Activated CD8-positive, alpha-beta T cell treated with anti-CD3 and anti-CD28 coated beads, Interleukin-2, amount 10 ng/mL, durations not matched to agents 7 days and 5 days (primary cell): Measurements from ENCODE around the gene MPPE1. TPM values are rescaled to one million over a fixed set of nuclear protein-coding genes. Genes with fewer than 3 reads are reported as not detected.
A peak's percentile ranks its signal among the peaks of the same experiment; 100 is the strongest.
"Not testable (repeated sequence)": the region's sequence is repeated elsewhere in the genome, so short reads cannot be mapped to it uniquely, and the experiment has no call there.

Source experiments
- ATAC-seq: fragments of 150-1000 bp; cut with Tn5 transposase; one replicate; pipeline ENCODE4 v1.10.0; 2021; ENCODE audit warnings: moderate library complexity
- CTCF ChIA-PET: fragments of 350-600 bp; sonication (Branson Sonifier 250); formaldehyde crosslinking; loops from one replicate; lab custom pipeline; 2021; ENCODE audit warnings: antibody characterized with exemption; lab: Charles Lee
- POLR2A ChIA-PET: fragments of 350-600 bp; sonication (Branson Sonifier 250); formaldehyde crosslinking; loops from one replicate; lab custom pipeline; 2021; ENCODE audit warnings: antibody characterized with exemption; lab: Charles Lee
- DNase-seq: peaks from one replicate; pipeline ENCODE4 v3.0.0-alpha.2; 2020
- H3K27ac Mint-ChIP-seq: one replicate; pipeline ENCODE4 v1.8.0; 2021; ENCODE audit warnings: mild to moderate bottlenecking, mixed read lengths
- H3K27me3 Mint-ChIP-seq: one replicate; pipeline ENCODE4 v1.8.0; 2021; ENCODE audit warnings: low read depth, mixed read lengths
- H3K36me3 Mint-ChIP-seq: one replicate; pipeline ENCODE4 v1.8.0; 2021; ENCODE audit warnings: low read depth, mixed read lengths
- H3K4me1 Mint-ChIP-seq: one replicate; pipeline ENCODE4 v1.8.0; 2021; ENCODE audit warnings: low read depth, mixed read lengths
- H3K4me3 Mint-ChIP-seq: one replicate; pipeline ENCODE4 v1.8.0; 2021; ENCODE audit warnings: mild to moderate bottlenecking, mixed read lengths
- H3K9me3 Mint-ChIP-seq: one replicate; pipeline ENCODE4 v1.8.0; 2022; ENCODE audit warnings: mixed read lengths; ENCODE audit not compliant: insufficient read depth
- total RNA-seq, 2 experiments: library from RNA; stranded (reverse); gene quantifications; one replicate each; pipeline ENCODE4 v1.2.3, GENCODE V29; 2021

MPPE1 gene
- total RNA-seq, 2 experiments from 2014 or later, result 40.0 to 41.6 TPM

- POLR2A ChIA-PET, result interaction anchor here (1.8 kb wide), 1 partner anchor 35 kb away, joined by 10 read pairs; the partner anchor contains the start of gene IMPA2
- H3K4me1 Mint-ChIP-seq, result peaks cover 18% of the 10 kb centered on the region
Measured at GRCh38 chr18:11946756-11947155, 38.6 kb upstream of the MPPE1 start.

DNA sequence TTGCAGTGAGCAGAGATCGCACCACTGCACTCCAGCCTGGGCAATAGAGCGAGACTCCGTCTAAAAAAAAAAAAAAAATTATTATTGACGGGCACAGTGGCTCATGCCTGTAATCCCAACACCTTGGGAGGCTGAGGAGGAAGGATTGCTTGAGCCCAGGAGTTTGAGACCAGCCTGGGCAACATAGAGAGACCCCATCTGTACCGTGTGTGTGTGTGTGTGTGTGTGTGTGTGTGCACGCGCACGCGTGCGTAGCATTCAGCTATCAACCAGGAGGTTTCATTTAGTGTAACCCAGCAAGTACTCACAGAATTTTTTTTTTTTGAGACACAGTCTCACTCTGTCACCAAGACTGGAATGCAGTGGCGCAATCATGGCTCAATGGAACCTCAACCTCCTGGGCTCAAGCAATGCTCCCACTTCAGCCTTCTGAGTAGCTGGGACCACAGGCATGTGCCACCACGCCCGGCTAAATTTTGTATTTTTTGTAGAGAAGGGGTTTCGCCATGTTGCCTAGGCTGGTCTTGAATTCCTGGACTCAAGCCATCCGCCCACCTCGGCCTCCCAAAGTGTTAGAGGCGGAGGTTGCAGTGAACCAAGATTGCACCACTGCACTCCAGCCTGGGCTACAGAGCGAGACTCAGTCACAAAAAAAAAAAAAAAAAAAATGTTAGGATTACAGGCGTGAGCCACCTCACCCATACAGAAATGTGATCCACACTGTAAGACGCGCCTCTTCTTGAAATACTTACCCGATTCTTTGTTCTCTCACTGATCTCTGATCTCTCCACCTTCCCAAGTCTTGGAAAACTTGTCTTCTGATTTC lies 37.9 kb upstream of the MPPE1 start:
- ATAC-seq, H3K9me3 Mint-ChIP-seq, POLR2A ChIA-PET, H3K27me3 Mint-ChIP-seq, H3K27ac Mint-ChIP-seq, H3K36me3 Mint-ChIP-seq, DNase-seq: not testable (repeated sequence)
- peaks cover 18% of the 10 kb centered on the region for H3K4me1 Mint-ChIP-seq
- peak overlapping the region; percentile 45 for H3K4me3 Mint-ChIP-seq
- CTCF ChIA-PET, result interaction anchor here (1.0 to 7.6 kb wide), 6 partner anchors 8 to 92 kb away, joined by 3 to 55 read pairs (median 6); no protein-coding TSS in a partner anchor

More at GRCh38 chr18:11946756-11947155, 38.6 kb upstream of the MPPE1 start:
- Mint-ChIP-seq H3K36me3 (no peaks in the 10 kb centered on the region), H3K4me3 (peak overlapping the region; percentile 45), H3K27ac (peak overlapping the region; percentile 57), H3K9me3 (no peaks in the 10 kb centered on the region), H3K27me3 (no peaks in the 10 kb centered on the region)
- CTCF ChIA-PET, result interaction anchor here (1.8 to 7.6 kb wide), 3 partner anchors 9 to 91 kb away, joined by 8 to 55 read pairs (median 20); no protein-coding TSS in a partner anchor
- ATAC-seq (no peak), DNase-seq (no peak)

- H3K27me3 Mint-ChIP-seq, result no peaks in the 10 kb centered on the region
- ATAC-seq, result no peak
- no peaks in the 10 kb centered on the region for H3K9me3 Mint-ChIP-seq
- DNase-seq, result no peak
- ChIA-PET POLR2A (no interaction called here), CTCF (interaction anchor here (1.1 to 7.6 kb wide), 4 partner anchors 7 to 93 kb away, joined by 3 to 55 read pairs (median 12); no protein-coding TSS in a partner anchor)
- H3K27ac Mint-ChIP-seq, result no peak overlapping the region
- H3K4me1 Mint-ChIP-seq, result peaks cover 18% of the 10 kb centered on the region
- no peak overlapping the region for H3K4me3 Mint-ChIP-seq
- no peaks in the 10 kb centered on the region for H3K36me3 Mint-ChIP-seq
Measured at GRCh38 chr18:11944786-11945185, 36.7 kb upstream of the MPPE1 start.

GRCh38 chr18:11944252-11944651 lies 36.1 kb upstream of the MPPE1 start:
- H3K4me3 Mint-ChIP-seq, result no peak overlapping the region
- no peak overlapping the region for H3K27ac Mint-ChIP-seq
- DNase-seq, result no peak
- no peaks in the 10 kb centered on the region for H3K27me3 Mint-ChIP-seq
- no peaks in the 10 kb centered on the region for H3K9me3 Mint-ChIP-seq
- CTCF ChIA-PET, result interaction anchor here (1.0 to 4.1 kb wide), 2 partner anchors 51 to 94 kb away, joined by 3 to 20 read pairs; no protein-coding TSS in a partner anchor
- peaks cover 18% of the 10 kb centered on the region for H3K4me1 Mint-ChIP-seq
- POLR2A ChIA-PET, result no interaction called here
- no peaks in the 10 kb centered on the region for H3K36me3 Mint-ChIP-seq
- no peak for ATAC-seq

DNA sequence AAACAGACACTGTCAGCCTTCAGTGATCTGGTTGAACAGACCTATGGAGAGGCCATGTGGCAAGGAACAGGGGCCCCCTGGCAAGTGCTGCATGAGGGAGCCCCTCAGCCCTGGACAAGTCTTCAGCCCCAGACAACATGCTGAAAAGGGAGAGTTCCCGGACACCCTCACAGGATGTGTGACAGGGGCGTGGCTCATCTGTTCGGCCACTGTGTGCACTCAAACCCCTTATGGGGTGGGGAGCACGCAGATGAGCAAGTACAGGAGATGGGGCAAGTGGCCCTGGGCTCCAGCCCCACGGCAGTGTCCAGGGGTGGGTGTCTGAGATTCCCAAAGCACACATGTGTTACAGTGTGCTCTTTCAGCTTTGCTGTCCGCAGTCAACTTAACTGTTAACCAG lies 35.4 kb upstream of the MPPE1 start:
- ATAC-seq, result no peak
- H3K36me3 Mint-ChIP-seq, result no peaks in the 10 kb centered on the region
- no peak for DNase-seq
- no peaks in the 10 kb centered on the region for H3K27me3 Mint-ChIP-seq
- POLR2A ChIA-PET, result no interaction called here
- H3K4me3 Mint-ChIP-seq, result no peak overlapping the region
- peaks cover 18% of the 10 kb centered on the region for H3K4me1 Mint-ChIP-seq
- CTCF ChIA-PET, result interaction anchor here (1.0 kb wide), 1 partner anchor 51 kb away, joined by 3 read pairs; no protein-coding TSS in a partner anchor
- H3K9me3 Mint-ChIP-seq, result no peaks in the 10 kb centered on the region
- H3K27ac Mint-ChIP-seq, result no peak overlapping the region

- H3K27ac Mint-ChIP-seq, result no peak overlapping the region
- no peaks in the 10 kb centered on the region for H3K36me3 Mint-ChIP-seq
- H3K27me3 Mint-ChIP-seq, result no peaks in the 10 kb centered on the region
- no peak for DNase-seq
- no peaks in the 10 kb centered on the region for H3K9me3 Mint-ChIP-seq
- ChIA-PET CTCF (interaction anchor here (2.0 to 10.8 kb wide), 2 partner anchors 53 to 98 kb away, joined by 10 to 282 read pairs; no protein-coding TSS in a partner anchor), POLR2A (no interaction called here)
- no peak for ATAC-seq
- no peak overlapping the region for H3K4me3 Mint-ChIP-seq
- H3K4me1 Mint-ChIP-seq, result peaks cover 5% of the 10 kb centered on the region
Measured at GRCh38 chr18:11940956-11941355, 32.8 kb upstream of the MPPE1 start.

- ChIA-PET POLR2A (interaction anchor here (0.9 to 1.5 kb wide), 2 partner anchors 58 to 100 kb away, joined by 3 to 5 read pairs; no protein-coding TSS in a partner anchor), CTCF (interaction anchor here (0.6 to 10.8 kb wide), 36 partner anchors 8 to 300 kb away, joined by 3 to 282 read pairs (median 4); partner anchors contain the start of genes IMPA2 and MPPE1)
- Mint-ChIP-seq H3K4me3 (no peak overlapping the region), H3K27ac (no peak overlapping the region), H3K4me1 (no peaks in the 10 kb centered on the region), H3K27me3 (no peaks in the 10 kb centered on the region), H3K9me3 (no peaks in the 10 kb centered on the region), H3K36me3 (no peaks in the 10 kb centered on the region)
- peak; percentile 69 for ATAC-seq
- DNase-seq, result peak; percentile 82
Measured at GRCh38 chr18:11937874-11938478, 29.9 kb upstream of the MPPE1 start.

DNA sequence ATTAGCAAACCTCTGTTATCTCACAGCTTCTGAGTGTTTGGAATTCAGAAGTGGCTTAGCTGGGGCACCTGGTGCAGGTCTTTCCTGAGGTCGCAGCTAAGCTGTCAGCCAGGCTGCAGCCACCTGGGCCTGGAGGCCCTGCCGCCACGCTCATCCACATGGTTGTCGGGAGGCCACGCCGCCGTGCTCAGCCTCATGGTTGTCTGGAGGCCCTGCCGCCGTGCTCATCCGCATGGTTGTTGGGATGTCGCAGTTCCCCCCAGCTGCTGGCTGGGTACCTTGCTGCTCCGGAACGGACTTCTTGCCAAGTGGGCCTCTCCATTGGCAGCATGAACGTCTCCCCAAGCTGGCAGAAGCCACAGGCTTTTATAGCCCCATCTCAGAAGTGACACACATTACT lies 24.3 kb upstream of the MPPE1 start:
- no peak overlapping the region for H3K4me3 Mint-ChIP-seq
- no peaks in the 10 kb centered on the region for H3K27me3 Mint-ChIP-seq
- DNase-seq, result no peak
- no peaks in the 10 kb centered on the region for H3K9me3 Mint-ChIP-seq
- H3K27ac Mint-ChIP-seq, result no peak overlapping the region
- H3K4me1 Mint-ChIP-seq, result no peaks in the 10 kb centered on the region
- no peaks in the 10 kb centered on the region for H3K36me3 Mint-ChIP-seq
- CTCF ChIA-PET, result interaction anchor here (10.8 kb wide), 1 partner anchor 62 kb away, joined by 282 read pairs; no protein-coding TSS in a partner anchor
- no peak for ATAC-seq
- POLR2A ChIA-PET, result no interaction called here

GRCh38 chr18:11927497-11927896 lies 19.4 kb upstream of the MPPE1 start:
- ATAC-seq (no peak), DNase-seq (no peak)
- ChIA-PET CTCF (interaction anchor here (5.3 kb wide), 1 partner anchor 10 kb away, joined by 29 read pairs; no protein-coding TSS in a partner anchor), POLR2A (interaction anchor here (1.2 kb wide), 1 partner anchor 19 kb away, joined by 3 read pairs; the partner anchor contains the start of gene MPPE1)
- Mint-ChIP-seq H3K27ac (no peak overlapping the region), H3K4me3 (no peak overlapping the region), H3K9me3 (no peaks in the 10 kb centered on the region), H3K36me3 (no peaks in the 10 kb centered on the region), H3K27me3 (peaks cover 4% of the 10 kb centered on the region), H3K4me1 (no peaks in the 10 kb centered on the region)

DNA sequence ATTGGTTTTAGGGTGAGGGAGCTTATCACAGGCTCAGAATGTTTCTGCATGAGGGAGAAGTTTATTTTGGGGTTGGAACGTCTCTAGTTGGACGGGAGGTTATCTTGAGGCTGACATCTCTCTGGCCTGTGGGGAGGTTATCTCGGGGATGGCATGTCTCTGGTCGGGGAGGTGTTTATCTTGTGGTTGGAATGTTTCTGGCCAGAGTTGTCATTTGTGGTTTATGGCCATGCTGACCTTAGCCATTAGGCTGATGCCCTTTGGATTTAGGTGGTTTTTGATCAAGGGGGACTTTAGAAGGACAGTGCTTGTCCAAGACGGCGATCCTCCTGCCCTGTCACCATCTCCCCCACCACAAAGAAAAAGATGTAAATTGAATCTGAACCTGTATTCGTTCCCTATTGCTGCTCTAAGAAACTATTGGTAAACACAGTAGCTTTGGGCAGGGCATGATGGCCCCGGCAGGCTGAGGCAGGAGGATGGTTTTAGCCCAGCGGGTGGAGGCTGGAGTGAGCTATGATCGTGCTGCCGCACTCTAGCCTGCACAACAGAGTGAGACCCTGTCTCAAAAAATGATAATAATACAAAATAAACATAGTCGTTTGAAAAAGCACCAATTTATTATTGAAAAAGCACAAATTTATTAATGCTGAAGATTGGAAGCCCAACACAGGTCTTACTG lies 17.8 kb upstream of the MPPE1 start:
- no peak overlapping the region for H3K27ac Mint-ChIP-seq
- ChIA-PET CTCF (interaction anchor here (5.3 kb wide), 1 partner anchor 12 kb away, joined by 29 read pairs; no protein-coding TSS in a partner anchor), POLR2A (no interaction called here)
- peaks cover 4% of the 10 kb centered on the region for H3K27me3 Mint-ChIP-seq
- no peaks in the 10 kb centered on the region for H3K36me3 Mint-ChIP-seq
- ATAC-seq (no peak), DNase-seq (no peak)
- H3K4me1 Mint-ChIP-seq, result no peaks in the 10 kb centered on the region
- H3K4me3 Mint-ChIP-seq, result no peak overlapping the region
- no peaks in the 10 kb centered on the region for H3K9me3 Mint-ChIP-seq

- Mint-ChIP-seq H3K4me1 (no peaks in the 10 kb centered on the region), H3K9me3 (no peaks in the 10 kb centered on the region), H3K36me3 (no peaks in the 10 kb centered on the region), H3K4me3 (no peak overlapping the region), H3K27me3 (peaks cover 7% of the 10 kb centered on the region), H3K27ac (no peak overlapping the region)
- DNase-seq (no peak), ATAC-seq (no peak)
- POLR2A ChIA-PET, result interaction anchor here (1.1 kb wide), 1 partner anchor 16 kb away, joined by 3 read pairs; the partner anchor contains the start of gene MPPE1
- CTCF ChIA-PET, result interaction anchor here (1.3 to 5.3 kb wide), 2 partner anchors 14 to 72 kb away, joined by 3 to 29 read pairs; no protein-coding TSS in a partner anchor
Measured at GRCh38 chr18:11923450-11923849, 15.3 kb upstream of the MPPE1 start.
